ENCODE results near the gene CACNA1F.

- TF ChIP-seq CTCF (conservative IDR thresholded peaks at IDR 0.05; ENCODE audit: low read depth, low read length) (no peak), EZH2 (IDR thresholded peaks at IDR 0.05; ENCODE audit: borderline replicate concordance, low read depth, low read length, poor library complexity, severe bottlenecking) (no peak)
Observed at GRCh38 chrX:49273181-49273727, 40.1 kb upstream of the CACNA1F start.

Measured in A673 (cell line).